ES-I3 (cell line): ENCODE measurements around the gene MEIS2.

Source experiments
- H3K36me3 ChIP-seq: 2 replicates; pipeline ENCODE4 v1.6.1; 2013; ENCODE audit warnings: mild to moderate bottlenecking, low read length, control low read depth, moderate library complexity; ENCODE audit not compliant: insufficient read depth
- H3K4me1 ChIP-seq: 2 replicates; pipeline ENCODE4 v1.6.1; 2013; ENCODE audit warnings: mild to moderate bottlenecking, control low read depth, low read length; ENCODE audit not compliant: insufficient read depth
- H3K9ac ChIP-seq: 2 replicates; pipeline ENCODE4 v1.6.1; 2013; ENCODE audit warnings: low read depth, mild to moderate bottlenecking, low read length, moderate library complexity
- H3K9me3 ChIP-seq: 2 replicates; pipeline ENCODE4 v1.6.1; 2013; ENCODE audit warnings: mild to moderate bottlenecking, low read length, moderate library complexity; ENCODE audit not compliant: control insufficient read depth, insufficient read depth

MEIS2 gene

GRCh38 chr15:36921484-36922091 lies 178.8 kb downstream of the MEIS2 start:
- Histone ChIP-seq H3K9me3 (no peaks in the 10 kb centered on the region), H3K36me3 (no peaks in the 10 kb centered on the region), H3K4me1 (no peaks in the 10 kb centered on the region), H3K9ac (no peak overlapping the region)

- Histone ChIP-seq H3K4me1 (no peaks in the 10 kb centered on the region), H3K9me3 (no peaks in the 10 kb centered on the region), H3K36me3 (no peaks in the 10 kb centered on the region), H3K9ac (no peak overlapping the region)
Measured at GRCh38 chr15:36917411-36918267, 182.7 kb downstream of the MEIS2 start.

GRCh38 chr15:36914960-36915808 lies 185.2 kb downstream of the MEIS2 start:
- H3K9me3 ChIP-seq, result no peaks in the 10 kb centered on the region

GRCh38 chr15:36914466-36914865 lies 185.9 kb downstream of the MEIS2 start:
- no peak overlapping the region for H3K9ac ChIP-seq
- no peaks in the 10 kb centered on the region for H3K36me3 ChIP-seq
- H3K4me1 ChIP-seq, result no peaks in the 10 kb centered on the region
- H3K9me3 ChIP-seq, result no peaks in the 10 kb centered on the region

More at GRCh38 chr15:36914960-36915808, 185.2 kb downstream of the MEIS2 start:
- H3K9ac ChIP-seq, result no peak overlapping the region
- no peaks in the 10 kb centered on the region for H3K4me1 ChIP-seq
- no peaks in the 10 kb centered on the region for H3K36me3 ChIP-seq

GRCh38 chr15:36912311-36912712 lies 188.0 kb downstream of the MEIS2 start:
- Histone ChIP-seq H3K36me3 (no peaks in the 10 kb centered on the region), H3K9ac (no peak overlapping the region), H3K9me3 (no peaks in the 10 kb centered on the region), H3K4me1 (no peaks in the 10 kb centered on the region)

GRCh38 chr15:36911322-36911944 lies 188.9 kb downstream of the MEIS2 start:
- Histone ChIP-seq H3K9ac (no peak overlapping the region), H3K4me1 (0 out of 2 replicates have a peak, but pooled peaks cover 6% of the 10 kb centered on the region), H3K36me3 (no peaks in the 10 kb centered on the region), H3K9me3 (no peaks in the 10 kb centered on the region)

GRCh38 chr15:36908991-36909390 lies 191.4 kb downstream of the MEIS2 start:
- H3K9me3 ChIP-seq, result no peaks in the 10 kb centered on the region
- no peak overlapping the region for H3K9ac ChIP-seq
- peaks cover 23% of the 10 kb centered on the region for H3K4me1 ChIP-seq
- no peaks in the 10 kb centered on the region for H3K36me3 ChIP-seq

- H3K4me1 ChIP-seq, result peaks cover 26% of the 10 kb centered on the region
- H3K9me3 ChIP-seq, result no peaks in the 10 kb centered on the region
- H3K9ac ChIP-seq, result no peak overlapping the region
- H3K36me3 ChIP-seq, result no peaks in the 10 kb centered on the region
Measured at GRCh38 chr15:36907295-36907694, 193.1 kb downstream of the MEIS2 start.

- Histone ChIP-seq H3K9me3 (no peaks in the 10 kb centered on the region), H3K36me3 (no peaks in the 10 kb centered on the region), H3K4me1 (peaks cover 26% of the 10 kb centered on the region), H3K9ac (no peak overlapping the region)
Measured at GRCh38 chr15:36905908-36906307, 194.4 kb downstream of the MEIS2 start.

GRCh38 chr15:36904715-36905114 lies 195.6 kb downstream of the MEIS2 start:
- no peaks in the 10 kb centered on the region for H3K36me3 ChIP-seq
- no peaks in the 10 kb centered on the region for H3K9me3 ChIP-seq
- peaks cover 27% of the 10 kb centered on the region for H3K4me1 ChIP-seq
- H3K9ac ChIP-seq, result no peak overlapping the region

- H3K36me3 ChIP-seq, result no peaks in the 10 kb centered on the region
- no peak overlapping the region for H3K9ac ChIP-seq
- peaks cover 32% of the 10 kb centered on the region for H3K4me1 ChIP-seq
- H3K9me3 ChIP-seq, result no peaks in the 10 kb centered on the region
Measured at GRCh38 chr15:36903922-36904556, 196.3 kb downstream of the MEIS2 start.

GRCh38 chr15:36903195-36903594 lies 197.2 kb downstream of the MEIS2 start:
- Histone ChIP-seq H3K9ac (no peak overlapping the region), H3K36me3 (no peaks in the 10 kb centered on the region), H3K9me3 (no peaks in the 10 kb centered on the region), H3K4me1 (peaks cover 40% of the 10 kb centered on the region)

GRCh38 chr15:36901012-36901411 lies 199.3 kb downstream of the MEIS2 start:
- H3K4me1 ChIP-seq, result peaks cover 44% of the 10 kb centered on the region
- H3K36me3 ChIP-seq, result no peaks in the 10 kb centered on the region
- H3K9ac ChIP-seq, result no peak overlapping the region
- no peaks in the 10 kb centered on the region for H3K9me3 ChIP-seq

- no peaks in the 10 kb centered on the region for H3K9me3 ChIP-seq
- no peaks in the 10 kb centered on the region for H3K36me3 ChIP-seq
- peaks cover 36% of the 10 kb centered on the region for H3K4me1 ChIP-seq
- no peak overlapping the region for H3K9ac ChIP-seq
Measured at GRCh38 chr15:36899696-36900095, 200.7 kb downstream of the MEIS2 start.
